GM12878 (cell line): ENCODE measurements around the gene URB1. TPM values are rescaled to one million over a fixed set of nuclear protein-coding genes. Genes with fewer than 3 reads are reported as not detected.
"Not testable (repeated sequence)": the region's sequence is repeated elsewhere in the genome, so short reads cannot be mapped to it uniquely, and the experiment has no call there.

Experiments used
- ATAC-seq: fragments of 200-7000 bp; cut with Tn5 transposase; 3 replicates; pipeline ENCODE4 v1.9.1; 2020; ENCODE audit warnings: mild to moderate bottlenecking, moderate library complexity
- BruUV-seq: library from RNA; stranded (reverse); fragments of 400-500 nt; replicated peaks from 2 replicates; lab custom pipeline; 2021; lab: Mats Ljungman, UMichigan
- CTCF ChIA-PET: fragments of 300-600 bp; sonication (Branson Sonifier 250); formaldehyde crosslinking; extraction: SDS; loops from one replicate; lab custom pipeline; 2021; ENCODE audit warnings: inconsistent platforms; lab: Yijun Ruan, JAX
- POLR2A ChIA-PET: fragments of 350-600 bp; formaldehyde crosslinking; extraction: SDS; loops from one replicate; lab custom pipeline; 2021; ENCODE audit warnings: inconsistent platforms; lab: Charles Lee
- RAD21 ChIA-PET: fragments of 300-600 bp; sonication (Branson Sonifier 250); formaldehyde crosslinking; loops from one replicate; lab custom pipeline; 2023; ENCODE audit warnings: antibody characterized with exemption; ENCODE audit not compliant: unreplicated experiment; lab: Charles Lee
- SMC1A ChIA-PET: fragments of 300-600 bp; sonication (Branson Sonifier 250); formaldehyde crosslinking; loops from one replicate; lab custom pipeline; 2023; ENCODE audit not compliant: unreplicated experiment, uncharacterized antibody; lab: Charles Lee
- DNase-seq: peaks from one replicate; pipeline ENCODE4 v3.0.0-alpha.2; 2011; ENCODE audit warnings: low read depth, low spot score
- FAIRE-seq: peaks from 3 replicates; lab custom pipeline; 2011; peaks lifted over from hg19 to GRCh38; lab: Jason Lieb, UNC
- H2AFZ ChIP-seq: 2 replicates; pipeline ENCODE4 v1.6.0; 2011; ENCODE audit warnings: low read depth, low read length, control low read depth; ENCODE audit not compliant: control insufficient read depth
- H3K27ac ChIP-seq: 2 replicates; pipeline ENCODE4 v1.5.1; 2011; ENCODE audit warnings: control low read depth; ENCODE audit not compliant: control insufficient read depth, insufficient read depth
- H3K27me3 ChIP-seq, 2 experiments: replicated peaks in 1 of 2; 2 replicates each; pipeline versions ENCODE4 v1.6.0 to v1.6.1; 2011; ENCODE audit warnings: low read length in 1 of 2; ENCODE audit not compliant: control insufficient read depth in 2 of 2, insufficient read depth in 2 of 2
- H3K36me3 ChIP-seq, 2 experiments: 2 replicates each; pipeline ENCODE4 v1.5.1; 2011; ENCODE audit warnings: low read length in 1 of 2; ENCODE audit not compliant: control insufficient read depth in 2 of 2, insufficient read depth in 2 of 2
- H3K4me1 ChIP-seq: 2 replicates; pipeline ENCODE4 v1.6.1; 2011; ENCODE audit warnings: mild to moderate bottlenecking, low read length, moderate library complexity, mixed read lengths; ENCODE audit not compliant: control insufficient read depth, insufficient read depth
- H3K4me2 ChIP-seq: 2 replicates; pipeline ENCODE4 v1.6.0; 2011; ENCODE audit warnings: control low read depth; ENCODE audit not compliant: control insufficient read depth, insufficient read depth
- H3K4me3 ChIP-seq: fragments of 200-600 bp; sonication (generic); 2 replicates; pipeline ENCODE4 v1.5.1; 2016
- H3K79me2 ChIP-seq: 2 replicates; pipeline ENCODE4 v1.6.0; 2011; ENCODE audit warnings: low read length; ENCODE audit not compliant: control insufficient read depth, insufficient read depth
- H3K9ac ChIP-seq: 2 replicates; pipeline ENCODE4 v1.8.0; 2011; ENCODE audit warnings: low read length, control low read depth, mixed read lengths; ENCODE audit not compliant: control insufficient read depth, insufficient read depth
- H3K9me3 ChIP-seq: replicated peaks from 3 replicates; pipeline ENCODE4 v1.5.1; 2011; ENCODE audit warnings: mild to moderate bottlenecking, low read length; ENCODE audit not compliant: control insufficient read depth, insufficient read depth
- H4K20me1 ChIP-seq: 2 replicates; pipeline ENCODE4 v1.6.0; 2011; ENCODE audit not compliant: control insufficient read depth, insufficient read depth
- CHD2 ChIP-seq: IDR thresholded peaks from 2 replicates; pipeline ENCODE4 v1.6.1; 2011; ENCODE audit warnings: low read depth, low read length, improper control_type of control experiment, borderline replicate concordance
- CREM ChIP-seq: IDR thresholded peaks from 2 replicates; pipeline ENCODE4 v1.6.1; 2014; ENCODE audit warnings: antibody characterized with exemption, low read depth
- DPF2 ChIP-seq: fragments of 450-650 bp; IDR thresholded peaks from 2 replicates; pipeline ENCODE4 v1.6.1; 2017; ENCODE audit warnings: mild to moderate bottlenecking
- LARP7 ChIP-seq: fragments of 450-650 bp; IDR thresholded peaks from 2 replicates; pipeline ENCODE4 v1.6.1; 2017; ENCODE audit warnings: mild to moderate bottlenecking
- NR2C2 ChIP-seq: IDR thresholded peaks from 2 replicates; pipeline ENCODE4 v1.6.1; 2011; ENCODE audit warnings: borderline replicate concordance, low read depth; ENCODE audit not compliant: control insufficient read depth, insufficient read length
- RB1 ChIP-seq: fragments of 450-650 bp; formaldehyde crosslinking; IDR thresholded peaks from 2 replicates; pipeline ENCODE4 v1.6.1; 2017; ENCODE audit warnings: mild to moderate bottlenecking, borderline replicate concordance
- TCF7 ChIP-seq: IDR thresholded peaks from 2 replicates; pipeline ENCODE4 v1.6.1; 2014; ENCODE audit warnings: antibody characterized with exemption, borderline replicate concordance
- WGBS: methylation state at CpG from one replicate; pipeline ENCODE4 v1.1.6; 2016; ENCODE audit warnings: low lambda C conversion rate; ENCODE audit not compliant: insufficient replicate concordance, insufficient coverage; ENCODE audit errors: missing lambda C conversion rate; 5-methylcytosine and 5-hydroxymethylcytosine counted together
- in situ Hi-C: fragments of 300-500 bp; cut with MboI; formaldehyde crosslinking; loops from 9 replicates; pipeline ENCODE4 v1.14.3; 2018; ENCODE audit warnings: mixed read lengths
- intact Hi-C: fragments of 100-400 bp; cut with micrococcal nuclease; formaldehyde crosslinking; loops from one replicate; pipeline ENCODE4 v1.14.2; 2022; ENCODE audit not compliant: unreplicated experiment
- polyA plus RNA-seq, 11 experiments: library from polyadenylated mRNA; depleted of rRNA in 4 of 11; unstranded in 6 of 11; stranded (reverse) in 5 of 11; fragments of >200 nt; fragmentation: Nextera tagmentation in 4 of 11; fragmentation: Illumina TruSeq in 1 of 11; extraction: Ambion mirVana in 4 of 11; extraction: Trizol in 1 of 11; gene quantifications; 1 replicate in 1 of 11; 2 replicates in 10 of 11; pipeline versions ENCODE4 v1.2.1 to v1.2.3, GENCODE V29; 2011 to 2016; ENCODE audit warnings: inconsistent platforms in 2 of 11, missing spikeins in 2 of 11, low read depth in 1 of 11
- total RNA-seq, 4 experiments: library from RNA; depleted of rRNA in 3 of 4; stranded (reverse); fragments of >200 nt in 3 of 4; fragmentation: Illumina TruSeq in 1 of 4; extraction: Trizol in 1 of 4; gene quantifications; 2 replicates each; pipeline versions ENCODE4 v1.2.1 to v1.2.3, GENCODE V29; 2013 to 2021
- TF ChIP-seq, protein P1 (sequence below): fragments of 450-650 bp; IDR thresholded peaks from 2 replicates; pipeline ENCODE4 v1.6.1; 2016; ENCODE audit warnings: mild to moderate bottlenecking

URB1 gene
- total and polyA plus RNA-seq, 10 of the 15 experiments (the other 5 are each of a cell fraction or from before 2014, with no cell fraction given) = 0.56 to 23.2 (median 8.9) TPM

DNA sequence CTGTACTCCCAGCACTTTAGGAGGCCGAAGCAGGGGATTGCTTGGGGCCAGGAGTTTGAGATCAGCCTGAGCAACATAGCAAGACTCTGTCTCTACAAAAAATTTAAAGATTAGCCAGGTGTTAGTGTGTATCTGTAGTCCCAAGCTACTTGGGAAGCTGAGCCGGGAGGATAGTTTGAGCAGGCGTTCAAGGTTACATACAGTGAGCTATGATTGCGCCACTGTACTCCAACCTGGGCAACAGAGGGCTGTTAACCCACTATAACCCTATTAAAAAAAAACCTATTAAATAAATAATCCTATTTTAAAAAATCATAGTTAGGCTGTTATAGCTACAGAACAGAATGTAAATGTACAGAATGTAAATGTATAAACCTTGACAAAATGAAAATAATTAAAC lies 116.1 kb downstream of the URB1 start (continued):
- no peak for TF ChIP-seq CHD2
- TF ChIP-seq, all 136 proteins: peak for 0

DNA sequence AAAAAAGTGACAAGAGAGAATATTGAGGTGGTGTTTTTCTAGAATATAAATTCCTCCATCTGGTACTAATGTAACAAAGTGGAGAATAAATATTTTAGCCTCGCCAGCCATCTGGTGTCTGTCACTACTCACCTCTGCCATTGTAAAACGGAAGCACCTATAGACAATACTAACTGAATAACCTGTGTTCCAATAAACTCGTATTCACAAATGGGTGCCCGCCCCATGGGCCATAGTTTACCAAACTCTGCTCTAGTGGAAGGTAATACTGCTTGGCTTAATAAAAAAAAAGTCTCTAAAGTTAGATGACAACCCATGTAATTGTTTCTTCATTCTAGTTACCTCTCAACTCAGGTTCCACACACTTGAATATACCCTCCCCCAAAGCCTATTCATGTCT lies 122.1 kb downstream of the URB1 start:
- Histone ChIP-seq H3K27me3 (no peaks in the 10 kb centered on the region), H2AFZ (no peak overlapping the region), H3K27ac (no peak overlapping the region), H4K20me1 (no peaks in the 10 kb centered on the region), H3K79me2 (no peaks in the 10 kb centered on the region), H3K4me2 (no peak overlapping the region), H3K9me3 (no peaks in the 10 kb centered on the region), H3K4me3 (no peak overlapping the region), H3K9ac (no peak overlapping the region), H3K36me3 (peaks cover 9 to 10% of the 10 kb centered on the region in 2 experiments), H3K4me1 (no peaks in the 10 kb centered on the region)
- ChIA-PET SMC1A (no interaction called here), CTCF (no interaction called here), RAD21 (no interaction called here), POLR2A (no interaction called here)
- in situ Hi-C loops (no loop called here), intact Hi-C loops (no loop called here)
- no peak for ATAC-seq
- no TSS peak for BruUV-seq
- DNase-seq = no peak
- no peak for FAIRE-seq
- TF ChIP-seq CREM (no peak), TCF7 (no peak), RB1 (no peak), LARP7 (no peak), DPF2 (no peak), NR2C2 (no peak)
- TF ChIP-seq, protein P1, sequence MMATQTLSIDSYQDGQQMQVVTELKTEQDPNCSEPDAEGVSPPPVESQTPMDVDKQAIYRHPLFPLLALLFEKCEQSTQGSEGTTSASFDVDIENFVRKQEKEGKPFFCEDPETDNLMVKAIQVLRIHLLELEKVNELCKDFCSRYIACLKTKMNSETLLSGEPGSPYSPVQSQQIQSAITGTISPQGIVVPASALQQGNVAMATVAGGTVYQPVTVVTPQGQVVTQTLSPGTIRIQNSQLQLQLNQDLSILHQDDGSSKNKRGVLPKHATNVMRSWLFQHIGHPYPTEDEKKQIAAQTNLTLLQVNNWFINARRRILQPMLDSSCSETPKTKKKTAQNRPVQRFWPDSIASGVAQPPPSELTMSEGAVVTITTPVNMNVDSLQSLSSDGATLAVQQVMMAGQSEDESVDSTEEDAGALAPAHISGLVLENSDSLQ = no peak
- 98% methylated on average over 4 of the region's 4 CpGs for WGBS

DNA sequence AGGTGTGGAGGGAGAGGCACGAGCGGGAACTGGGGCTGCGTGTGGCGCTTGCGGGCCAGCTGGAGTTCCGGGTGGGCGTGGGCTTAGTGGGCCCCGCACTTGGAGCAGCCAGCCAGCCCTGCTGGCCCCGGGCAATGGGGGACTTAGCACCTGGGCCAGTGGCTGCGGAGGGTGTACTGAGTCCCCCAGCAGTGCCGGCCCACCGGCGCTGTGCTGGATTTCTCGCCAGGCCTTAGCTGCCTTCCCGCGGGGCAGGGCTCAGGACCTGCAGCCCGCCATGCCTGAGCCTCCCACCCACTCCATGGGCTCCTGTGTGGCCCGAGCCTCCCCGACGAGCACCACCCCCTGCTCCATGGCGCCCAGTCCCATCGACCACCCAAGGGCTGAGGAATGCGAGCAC lies 127.5 kb downstream of the URB1 start:
- H3K27me3 ChIP-seq, H3K27ac ChIP-seq, BruUV-seq, in situ Hi-C loops, FAIRE-seq, H4K20me1 ChIP-seq, POLR2A ChIA-PET, intact Hi-C loops, DNase-seq, H3K4me3 ChIP-seq, H2AFZ ChIP-seq, SMC1A ChIA-PET, H3K36me3 ChIP-seq, RAD21 ChIA-PET, H3K79me2 ChIP-seq, H3K4me2 ChIP-seq, ATAC-seq, CTCF ChIA-PET, H3K4me1 ChIP-seq, H3K9ac ChIP-seq, H3K9me3 ChIP-seq: not testable (repeated sequence)
- 88% methylated on average over 15 of the region's 23 CpGs for WGBS
